ENCODE results near the gene BTBD17.

GRCh38 chr17:74407384-74407783 lies 45.7 kb upstream of the BTBD17 start:
- TF ChIP-seq, protein P1, sequence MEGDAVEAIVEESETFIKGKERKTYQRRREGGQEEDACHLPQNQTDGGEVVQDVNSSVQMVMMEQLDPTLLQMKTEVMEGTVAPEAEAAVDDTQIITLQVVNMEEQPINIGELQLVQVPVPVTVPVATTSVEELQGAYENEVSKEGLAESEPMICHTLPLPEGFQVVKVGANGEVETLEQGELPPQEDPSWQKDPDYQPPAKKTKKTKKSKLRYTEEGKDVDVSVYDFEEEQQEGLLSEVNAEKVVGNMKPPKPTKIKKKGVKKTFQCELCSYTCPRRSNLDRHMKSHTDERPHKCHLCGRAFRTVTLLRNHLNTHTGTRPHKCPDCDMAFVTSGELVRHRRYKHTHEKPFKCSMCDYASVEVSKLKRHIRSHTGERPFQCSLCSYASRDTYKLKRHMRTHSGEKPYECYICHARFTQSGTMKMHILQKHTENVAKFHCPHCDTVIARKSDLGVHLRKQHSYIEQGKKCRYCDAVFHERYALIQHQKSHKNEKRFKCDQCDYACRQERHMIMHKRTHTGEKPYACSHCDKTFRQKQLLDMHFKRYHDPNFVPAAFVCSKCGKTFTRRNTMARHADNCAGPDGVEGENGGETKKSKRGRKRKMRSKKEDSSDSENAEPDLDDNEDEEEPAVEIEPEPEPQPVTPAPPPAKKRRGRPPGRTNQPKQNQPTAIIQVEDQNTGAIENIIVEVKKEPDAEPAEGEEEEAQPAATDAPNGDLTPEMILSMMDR (IDR thresholded peaks at IDR 0.05; ENCODE audit: insufficient read depth, low read length, poor library complexity, severe bottlenecking): no peak
- no peak for TF ChIP-seq EZH2phosphoT487 (conservative IDR thresholded peaks at IDR 0.05; ENCODE audit: low read length)

Data from SU-DHL-6 (cell line).